MM.1S (cell line): ENCODE data around the gene EVA1A.

Source experiments
- DNase-seq: peaks from one replicate; pipeline ENCODE4 v3.0.0-alpha.2; 2015
- H2AFZ ChIP-seq: fragments of 300-600 bp; sonication (generic); 2 replicates; pipeline ENCODE4 v1.6.0; 2016; ENCODE audit warnings: antibody characterized with exemption, low read length
- H3F3A ChIP-seq: fragments of 300-600 bp; sonication (generic); 2 replicates; pipeline ENCODE4 v1.6.1; 2016; ENCODE audit warnings: mild to moderate bottlenecking, antibody characterized with exemption, low read length, moderate library complexity, mixed read lengths; ENCODE audit not compliant: insufficient read depth
- H3K27ac ChIP-seq: fragments of 300-600 bp; sonication (generic); 2 replicates; pipeline ENCODE4 v1.5.1; 2016; ENCODE audit warnings: mild to moderate bottlenecking, low read length
- H3K27me3 ChIP-seq: fragments of 300-600 bp; sonication (generic); replicated peaks from 2 replicates; pipeline ENCODE4 v1.6.0; 2016; ENCODE audit warnings: low read length; ENCODE audit not compliant: insufficient read depth
- H3K36me3 ChIP-seq: fragments of 300-600 bp; sonication (generic); replicated peaks from 2 replicates; pipeline ENCODE4 v1.6.1; 2016; ENCODE audit warnings: mild to moderate bottlenecking, low read length, mixed read lengths; ENCODE audit not compliant: insufficient read depth
- H3K4me1 ChIP-seq: fragments of 300-600 bp; sonication (generic); 2 replicates; pipeline ENCODE4 v1.6.1; 2016; ENCODE audit warnings: low read length, mixed read lengths
- H3K4me2 ChIP-seq: fragments of 300-600 bp; sonication (generic); 2 replicates; pipeline ENCODE4 v1.6.0; 2016; ENCODE audit warnings: low read depth, low read length
- H3K4me3 ChIP-seq: fragments of 300-600 bp; sonication (generic); 2 replicates; pipeline ENCODE4 v1.5.1; 2016; ENCODE audit warnings: low read length, mixed read lengths
- H3K79me2 ChIP-seq: fragments of 300-600 bp; sonication (generic); 2 replicates; pipeline ENCODE4 v1.6.1; 2016; ENCODE audit warnings: mixed run types, low read length, mixed read lengths
- H3K9ac ChIP-seq: fragments of 300-600 bp; sonication (generic); 2 replicates; pipeline ENCODE4 v1.6.1; 2016; ENCODE audit warnings: low read length, mixed read lengths
- H3K9me2 ChIP-seq: fragments of 300-600 bp; sonication (generic); replicated peaks from 2 replicates; pipeline ENCODE4 v1.6.1; 2016; ENCODE audit warnings: mild to moderate bottlenecking, low read length, mixed read lengths; ENCODE audit not compliant: insufficient read depth
- H3K9me3 ChIP-seq: fragments of 300-600 bp; sonication (generic); replicated peaks from 2 replicates; pipeline ENCODE4 v1.6.1; 2016; ENCODE audit warnings: mild to moderate bottlenecking, low read length, mixed read lengths; ENCODE audit not compliant: insufficient read depth
- H4K20me1 ChIP-seq: fragments of 300-600 bp; sonication (generic); 2 replicates; pipeline ENCODE4 v1.6.1; 2016; ENCODE audit warnings: mild to moderate bottlenecking, low read length, moderate library complexity, mixed read lengths; ENCODE audit not compliant: insufficient read depth
- CTCF ChIP-seq: fragments of 300-600 bp; sonication (generic); IDR thresholded peaks from 2 replicates; pipeline ENCODE4 v1.5.1; 2016; ENCODE audit warnings: antibody characterized with exemption, low read length, mixed read lengths
- EZH2 ChIP-seq: fragments of 300-600 bp; sonication (generic); optimal IDR thresholded peaks from 2 replicates; pipeline ENCODE3; 2017; ENCODE audit warnings: low read depth, mild to moderate bottlenecking, antibody characterized with exemption, low read length, mixed read lengths
- EZH2phosphoT487 ChIP-seq: fragments of 300-600 bp; sonication (generic); IDR thresholded peaks from 2 replicates; pipeline ENCODE4 v1.6.1; 2018; ENCODE audit warnings: antibody characterized with exemption, low read length

The EVA1A gene

DNA sequence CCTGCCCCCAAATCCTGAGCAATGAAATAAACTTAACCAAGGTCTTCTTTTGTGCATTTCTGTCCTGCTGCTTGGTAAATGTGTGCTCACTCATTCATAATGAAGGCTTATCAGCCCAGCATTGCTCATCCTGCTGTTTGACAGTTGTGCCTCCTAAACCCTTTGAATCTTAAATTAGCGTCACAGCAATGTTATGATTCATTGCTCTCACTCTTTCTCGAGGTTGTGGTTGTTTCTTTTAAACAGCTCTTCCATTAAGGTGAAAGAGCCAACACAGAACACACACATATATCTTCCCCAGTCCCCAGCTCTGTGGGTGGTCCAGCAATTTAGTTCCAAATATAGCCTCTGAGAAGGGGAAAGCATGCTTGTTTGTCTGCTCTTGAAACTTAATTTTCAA, 84.0 kb downstream of the EVA1A start:
- H3K27ac ChIP-seq: no peak overlapping the region
- no peaks in the 10 kb centered on the region for H3K36me3 ChIP-seq
- H3K4me1 ChIP-seq: no peaks in the 10 kb centered on the region
- H3K79me2 ChIP-seq: no peaks in the 10 kb centered on the region
- no peaks in the 10 kb centered on the region for H3K9me3 ChIP-seq
- H3F3A ChIP-seq: no peaks in the 10 kb centered on the region
- no peak overlapping the region for H3K4me2 ChIP-seq
- H4K20me1 ChIP-seq: no peaks in the 10 kb centered on the region
- no peak for TF ChIP-seq EZH2
- TF ChIP-seq EZH2phosphoT487: no peak
- no peak for TF ChIP-seq CTCF
- no peak overlapping the region for H3K9ac ChIP-seq
- no peaks in the 10 kb centered on the region for H3K9me2 ChIP-seq
- H2AFZ ChIP-seq: no peak overlapping the region
- DNase-seq: no peak
- no peak overlapping the region for H3K4me3 ChIP-seq
- H3K27me3 ChIP-seq: no peaks in the 10 kb centered on the region

DNA sequence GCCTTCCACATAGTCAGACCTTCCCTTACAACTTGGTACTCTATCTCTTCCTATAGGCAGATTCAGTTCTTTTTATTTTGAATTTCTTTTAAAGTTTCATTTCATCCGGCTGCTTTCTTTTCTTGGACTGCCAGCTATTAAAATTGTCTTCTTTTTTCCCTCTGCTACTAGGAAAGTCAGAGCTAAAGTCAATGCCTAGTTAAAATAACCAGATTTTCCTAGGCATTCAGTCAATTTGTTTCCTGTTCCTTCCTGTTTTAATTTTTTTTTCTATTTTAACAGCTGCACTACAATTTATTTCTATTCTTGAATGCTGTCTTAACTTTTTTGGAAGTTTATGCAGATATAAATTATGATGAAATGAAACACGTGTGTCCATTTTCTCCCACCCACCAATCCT, 84.8 kb downstream of the EVA1A start:
- Histone ChIP-seq H3K27ac (no peak overlapping the region), H3K9ac (no peak overlapping the region), H4K20me1 (no peaks in the 10 kb centered on the region), H3K36me3 (no peaks in the 10 kb centered on the region), H3K9me3 (no peaks in the 10 kb centered on the region), H3K4me1 (no peaks in the 10 kb centered on the region), H3K4me3 (no peak overlapping the region), H3K79me2 (no peaks in the 10 kb centered on the region), H3K9me2 (no peaks in the 10 kb centered on the region), H3K4me2 (no peak overlapping the region), H3F3A (no peaks in the 10 kb centered on the region), H3K27me3 (no peaks in the 10 kb centered on the region), H2AFZ (no peak overlapping the region)
- TF ChIP-seq EZH2: no peak
- no peak for TF ChIP-seq CTCF
- no peak for TF ChIP-seq EZH2phosphoT487
- DNase-seq: no peak

GRCh38 chr2:75475049-75475448, 85.7 kb downstream of the EVA1A start:
- no peak for DNase-seq
- no peak overlapping the region for H2AFZ ChIP-seq
- H3K4me2 ChIP-seq: no peak overlapping the region
- H3K9me2 ChIP-seq: no peaks in the 10 kb centered on the region
- H3K27me3 ChIP-seq: no peaks in the 10 kb centered on the region
- H3F3A ChIP-seq: no peaks in the 10 kb centered on the region
- H3K9ac ChIP-seq: no peak overlapping the region
- no peak overlapping the region for H3K27ac ChIP-seq
- TF ChIP-seq EZH2 (no peak), EZH2phosphoT487 (no peak), CTCF (no peak)
- H3K36me3 ChIP-seq: no peaks in the 10 kb centered on the region
- no peaks in the 10 kb centered on the region for H3K79me2 ChIP-seq
- no peaks in the 10 kb centered on the region for H3K9me3 ChIP-seq
- no peaks in the 10 kb centered on the region for H3K4me1 ChIP-seq
- H4K20me1 ChIP-seq: no peaks in the 10 kb centered on the region
- H3K4me3 ChIP-seq: no peak overlapping the region

- no peak overlapping the region for H3K9ac ChIP-seq
- no peak overlapping the region for H2AFZ ChIP-seq
- H4K20me1 ChIP-seq: no peaks in the 10 kb centered on the region
- H3K27me3 ChIP-seq: no peaks in the 10 kb centered on the region
- H3K4me2 ChIP-seq: no peak overlapping the region
- H3K9me3 ChIP-seq: no peaks in the 10 kb centered on the region
- H3F3A ChIP-seq: no peaks in the 10 kb centered on the region
- H3K36me3 ChIP-seq: no peaks in the 10 kb centered on the region
- no peaks in the 10 kb centered on the region for H3K79me2 ChIP-seq
- H3K4me1 ChIP-seq: no peaks in the 10 kb centered on the region
- H3K27ac ChIP-seq: no peak overlapping the region
- H3K4me3 ChIP-seq: no peak overlapping the region
- no peak for DNase-seq
- no peaks in the 10 kb centered on the region for H3K9me2 ChIP-seq
- TF ChIP-seq EZH2phosphoT487 (no peak), CTCF (no peak), EZH2 (no peak)
Observed at GRCh38 chr2:75474115-75474514, 86.6 kb downstream of the EVA1A start.
